Measurements from ENCODE around the gene GPATCH8.

GRCh38 chr17:44547625-44548267 lies 44.5 kb upstream of the GPATCH8 start:
- TF ChIP-seq CTCF (conservative IDR thresholded peaks at IDR 0.05; ENCODE audit: low read length) (no peak), EZH2phosphoT487 (IDR thresholded peaks at IDR 0.05; ENCODE audit: borderline replicate concordance) (no peak)
